ENCODE data around the gene HYCC1.

DNA sequence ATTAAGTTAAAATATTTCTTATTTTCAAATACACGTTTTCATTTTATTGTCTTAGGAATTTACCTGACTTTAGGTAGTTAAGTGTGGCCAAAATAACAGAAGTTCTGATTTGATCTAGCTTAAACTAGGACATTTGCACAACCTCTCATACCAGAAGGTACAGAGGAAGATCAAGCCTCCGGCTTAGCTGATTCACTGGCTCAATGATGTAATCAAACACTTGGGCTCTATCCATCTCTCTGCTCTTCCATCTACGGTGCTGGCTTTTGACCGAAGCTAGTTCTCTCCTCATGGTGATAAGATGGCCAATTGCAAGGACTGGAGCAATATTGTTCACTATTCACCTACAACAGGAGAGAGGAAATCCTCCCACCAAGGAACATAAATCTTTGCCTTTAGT, 12.2 kb upstream of the HYCC1 start:
- TF ChIP-seq, protein P1, sequence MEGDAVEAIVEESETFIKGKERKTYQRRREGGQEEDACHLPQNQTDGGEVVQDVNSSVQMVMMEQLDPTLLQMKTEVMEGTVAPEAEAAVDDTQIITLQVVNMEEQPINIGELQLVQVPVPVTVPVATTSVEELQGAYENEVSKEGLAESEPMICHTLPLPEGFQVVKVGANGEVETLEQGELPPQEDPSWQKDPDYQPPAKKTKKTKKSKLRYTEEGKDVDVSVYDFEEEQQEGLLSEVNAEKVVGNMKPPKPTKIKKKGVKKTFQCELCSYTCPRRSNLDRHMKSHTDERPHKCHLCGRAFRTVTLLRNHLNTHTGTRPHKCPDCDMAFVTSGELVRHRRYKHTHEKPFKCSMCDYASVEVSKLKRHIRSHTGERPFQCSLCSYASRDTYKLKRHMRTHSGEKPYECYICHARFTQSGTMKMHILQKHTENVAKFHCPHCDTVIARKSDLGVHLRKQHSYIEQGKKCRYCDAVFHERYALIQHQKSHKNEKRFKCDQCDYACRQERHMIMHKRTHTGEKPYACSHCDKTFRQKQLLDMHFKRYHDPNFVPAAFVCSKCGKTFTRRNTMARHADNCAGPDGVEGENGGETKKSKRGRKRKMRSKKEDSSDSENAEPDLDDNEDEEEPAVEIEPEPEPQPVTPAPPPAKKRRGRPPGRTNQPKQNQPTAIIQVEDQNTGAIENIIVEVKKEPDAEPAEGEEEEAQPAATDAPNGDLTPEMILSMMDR (IDR thresholded peaks at IDR 0.05) = no peak
- TF ChIP-seq POLR2A (IDR thresholded peaks at IDR 0.05; ENCODE audit: low read depth) = no peak
- no peak for TF ChIP-seq EP300 (IDR thresholded peaks at IDR 0.05)
- no peak for TF ChIP-seq POLR2AphosphoS5 (IDR thresholded peaks at IDR 0.05)
